HepG2 (cell line): ENCODE measurements around the gene SETD2. TPM values are rescaled to one million over a fixed set of nuclear protein-coding genes. Genes with fewer than 3 reads are reported as not detected.
A peak's percentile ranks its signal among the peaks of the same experiment; 100 is the strongest.

ENCODE experiments used
- ATAC-seq: fragments of 200-7000 bp; cut with Tn5 transposase; 3 replicates; pipeline ENCODE4 v1.9.1; 2020; ENCODE audit warnings: mild to moderate bottlenecking, moderate library complexity
- BruUV-seq: library from RNA; stranded (reverse); fragments of 400-500 nt; replicated peaks from 2 replicates; lab custom pipeline; 2021; lab: Mats Ljungman, UMichigan
- CTCF ChIA-PET: fragments of 300-600 bp; formaldehyde crosslinking; extraction: SDS; loops from one replicate; lab custom pipeline; 2021; ENCODE audit warnings: low total read pairs, inconsistent platforms, low intra/inter-chr PET ratio; lab: Yijun Ruan, JAX
- POLR2A ChIA-PET: fragments of 350-600 bp; sonication (Branson Sonifier 250); formaldehyde crosslinking; loops from one replicate; lab custom pipeline; 2020; ENCODE audit warnings: antibody characterized with exemption, inconsistent platforms; lab: Yijun Ruan, JAX
- DNase-seq: peaks from one replicate; pipeline ENCODE4 v3.0.0-alpha.2; 2015; ENCODE audit warnings: low spot score
- FAIRE-seq: peaks from 3 replicates; lab custom pipeline; 2011; peaks lifted over from hg19 to GRCh38; lab: Jason Lieb, UNC
- H2AFZ ChIP-seq: one replicate; pipeline ENCODE4 v1.6.1; 2011; ENCODE audit warnings: low read length, inconsistent platforms
- H3K27ac ChIP-seq: fragments of 300-600 bp; 3 replicates; pipeline ENCODE4 v1.8.0; 2011; ENCODE audit warnings: mixed run types, mild to moderate bottlenecking, mixed read lengths, low read length, inconsistent platforms; ENCODE audit not compliant: insufficient read depth; ENCODE audit errors: extremely low read length
- H3K27me3 ChIP-seq, 2 experiments: fragments of 200-600 bp in 1 of 2; 2 replicates in 1 of 2; 3 replicates in 1 of 2; pipeline versions ENCODE4 v1.6.0 to v1.8.0; 2011; ENCODE audit warnings: low read length in 2 of 2, mild to moderate bottlenecking in 2 of 2, moderate library complexity in 2 of 2, inconsistent platforms in 1 of 2; ENCODE audit not compliant: insufficient read depth in 2 of 2, control insufficient read depth in 1 of 2
- H3K36me3 ChIP-seq, 2 experiments: fragments of 200-600 bp in 1 of 2; replicated peaks in 1 of 2; 2 replicates in 1 of 2; 3 replicates in 1 of 2; pipeline versions ENCODE4 v1.5.1 to v1.8.0; 2011; ENCODE audit warnings: low read length in 2 of 2, inconsistent platforms in 1 of 2; ENCODE audit not compliant: insufficient read depth in 2 of 2, control insufficient read depth in 1 of 2
- H3K4me1 ChIP-seq: 2 replicates; pipeline ENCODE4 v1.5.1; 2012; ENCODE audit warnings: low read length, inconsistent platforms; ENCODE audit not compliant: insufficient read depth
- H3K4me2 ChIP-seq: 2 replicates; pipeline ENCODE4 v1.6.0; 2011; ENCODE audit warnings: low read depth, low read length, inconsistent platforms
- H3K4me3 ChIP-seq, 3 experiments: fragments of 200-600 bp in 1 of 3; sonication (generic), shearing (Covaris generic) in 1 of 3; replicated peaks in 1 of 3; 2 replicates each; pipeline ENCODE4 v1.5.1; 2011 to 2016; ENCODE audit warnings: low read length in 3 of 3, inconsistent platforms in 2 of 3, low read depth in 2 of 3, mild to moderate bottlenecking in 2 of 3, control low read depth in 1 of 3, mixed read lengths in 1 of 3; ENCODE audit not compliant: insufficient read depth in 1 of 3
- H3K79me2 ChIP-seq: one replicate; pipeline ENCODE4 v1.6.1; 2011; ENCODE audit warnings: low read length, inconsistent platforms; ENCODE audit not compliant: insufficient read depth
- H3K9ac ChIP-seq: 2 replicates; pipeline ENCODE4 v1.6.0; 2011; ENCODE audit warnings: mild to moderate bottlenecking, low read depth, low read length, inconsistent platforms; ENCODE audit not compliant: insufficient read depth
- H3K9me3 ChIP-seq: 2 replicates; pipeline ENCODE4 v1.5.1; 2012; ENCODE audit warnings: mild to moderate bottlenecking, low read length
- H4K20me1 ChIP-seq: 2 replicates; pipeline ENCODE4 v1.6.0; 2011; ENCODE audit warnings: inconsistent platforms, mild to moderate bottlenecking, low read length, moderate library complexity; ENCODE audit not compliant: insufficient read depth
- MAFK ChIP-seq, 2 experiments: IDR thresholded peaks in 1 of 2; conservative IDR thresholded peaks in 1 of 2; 2 replicates each; pipeline ENCODE4 v1.6.1; 2011; ENCODE audit warnings: improper control_type of control experiment in 2 of 2, low read length in 2 of 2
- ZNF142 ChIP-seq: sonication (generic); formaldehyde crosslinking; IDR thresholded peaks from 2 replicates; pipeline ENCODE4 v1.4.0; 2020; ENCODE audit warnings: missing genetic modification reagents
- WGBS: methylation state at CpG from one replicate; pipeline ENCODE4 v1.1.6; 2017; ENCODE audit warnings: low lambda C conversion rate; 5-methylcytosine and 5-hydroxymethylcytosine counted together
- in situ Hi-C: cut with HindIII; loops from 2 replicates; pipeline ENCODE4 v1.10.0; 2017; ENCODE audit warnings: low pct_unique_long_range_greater_than_20kb; ENCODE audit not compliant: extremely low pct_ligation_motif_present
- intact Hi-C: fragments of 100-400 bp; cut with micrococcal nuclease; formaldehyde crosslinking; loops from one replicate; pipeline ENCODE4 v1.10.0; 2022; ENCODE audit not compliant: unreplicated experiment
- polyA plus RNA-seq, 8 experiments: library from polyadenylated mRNA; depleted of rRNA in 3 of 8; stranded (reverse) in 7 of 8; unstranded in 1 of 8; fragments of >200 nt; fragmentation: Illumina TruSeq in 4 of 8; extraction: Trizol in 4 of 8; gene quantifications; 2 replicates each; pipeline versions ENCODE4 v1.2.1 to v1.2.3, GENCODE V29; 2011 to 2016; ENCODE audit warnings: low read depth in 4 of 8, missing spikeins in 1 of 8, mixed read lengths in 1 of 8; ENCODE audit not compliant: insufficient read depth in 1 of 8
- total RNA-seq, 5 experiments: library from RNA; depleted of rRNA; stranded (reverse); fragments of >200 nt; fragmentation: Illumina TruSeq; extraction: Trizol; gene quantifications; 2 replicates each; pipeline ENCODE4 v1.2.3, GENCODE V29; 2016; ENCODE audit warnings: low read depth in 1 of 5

SETD2 gene
- total and polyA plus RNA-seq, 2 of the 13 experiments (the other 11 are each of a cell fraction or from before 2014, with no cell fraction given): 14.2 to 24.2 TPM

GRCh38 chr3:47176582-47176981, 12.7 kb upstream of the SETD2 start:
- H2AFZ ChIP-seq: no peak overlapping the region
- H3K4me3 ChIP-seq: no peak overlapping the region
- H3K9me3 ChIP-seq: no peaks in the 10 kb centered on the region
- no peaks in the 10 kb centered on the region for H3K79me2 ChIP-seq
- no peak for ATAC-seq
- H3K27ac ChIP-seq: no peak overlapping the region
- no peak overlapping the region for H3K4me2 ChIP-seq
- WGBS: 99% methylated on average over 5 of the region's 5 CpGs
- in situ Hi-C loops (no loop called here), intact Hi-C loops (no loop called here)
- CTCF ChIA-PET: no interaction called here
- POLR2A ChIA-PET: no interaction called here
- no peak for FAIRE-seq
- H3K27me3 ChIP-seq: no peaks in the 10 kb centered on the region
- DNase-seq: no peak
- BruUV-seq: no TSS peak
- peak in 1 of 2 experiments; percentile 15; a peak in 1 of 4 replicates for TF ChIP-seq MAFK (conservative IDR thresholded peaks at IDR 0.05 in 1 of 2, IDR thresholded peaks at IDR 0.05 in 1 of 2; ENCODE audit: low read length in 2 of 2)
- no peak for TF ChIP-seq ZNF142 (CRISPR knock-in tag)
- H3K36me3 ChIP-seq: no peaks in the 10 kb centered on the region
- H4K20me1 ChIP-seq: no peaks in the 10 kb centered on the region
- H3K4me1 ChIP-seq: peaks cover 4% of the 10 kb centered on the region; the same call in 1 of the 2 replicates
- H3K9ac ChIP-seq: no peak overlapping the region
